NCI-H2196 (cell line): ENCODE measurements around the gene DNAH3.

Experiments used
- DNase-seq: peaks from one replicate; lab custom pipeline; 2025; ENCODE audit not compliant: unreplicated experiment; lab: John Stamatoyannopoulos, UW

The DNAH3 gene

DNA sequence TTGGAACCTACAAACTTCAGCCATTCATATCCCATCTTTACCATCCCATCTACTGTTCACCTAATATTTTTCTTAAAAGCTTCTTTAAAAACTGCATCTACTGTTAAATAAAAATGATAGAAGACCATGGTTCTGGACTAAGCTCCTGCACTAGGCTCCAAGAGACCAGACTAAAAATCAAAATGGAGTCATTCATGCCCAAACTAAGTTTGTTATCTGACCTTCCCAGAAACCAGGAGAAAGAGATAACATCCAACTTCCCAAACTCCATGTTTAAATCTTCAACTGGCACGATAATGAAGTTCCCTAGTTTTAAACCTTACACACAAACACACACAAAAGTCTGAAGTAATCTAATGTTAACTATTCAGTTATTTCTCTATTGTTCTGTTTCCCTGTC lies 264.3 kb downstream of the DNAH3 start:
- DNase-seq = no peak

GRCh38 chr16:20884240-20884556 lies 266.4 kb downstream of the DNAH3 start:
- DNase-seq = no peak

DNA sequence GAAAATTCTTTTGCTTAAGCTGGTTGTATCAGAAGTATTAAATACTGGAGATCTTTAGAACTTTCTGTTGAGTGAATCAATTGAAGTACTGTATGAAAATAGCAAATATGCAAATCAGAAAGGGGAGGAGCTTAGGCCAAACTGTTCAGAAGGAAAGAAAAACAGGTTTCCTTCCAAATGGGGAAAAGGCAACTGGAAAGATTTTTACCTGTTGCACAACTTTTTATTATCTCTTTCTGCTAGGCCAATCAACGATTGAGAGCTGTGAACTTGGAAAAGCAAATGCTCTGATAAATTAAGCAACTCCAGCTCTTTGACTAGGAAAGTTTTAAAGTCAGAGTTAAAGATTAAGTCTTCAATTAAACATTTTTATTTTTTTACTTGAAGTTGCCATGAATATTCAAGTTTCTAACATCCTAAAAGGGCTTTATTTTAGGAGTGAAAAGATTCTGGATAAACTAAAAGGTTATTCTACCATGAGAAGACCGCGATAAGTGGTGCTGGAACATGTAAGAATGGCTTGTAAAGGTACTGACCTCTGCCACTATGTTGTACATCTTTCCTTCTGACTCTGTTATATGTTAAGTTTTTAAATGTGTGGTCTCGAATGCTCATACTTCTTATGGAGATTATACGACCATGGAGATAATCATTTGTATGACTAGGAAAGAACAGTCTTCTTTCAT lies 266.9 kb downstream of the DNAH3 start:
- DNase-seq = no peak
